Body of pancreas (tissue), 4 donors: ENCODE results near the gene ART3. TPM values are rescaled to one million over a fixed set of nuclear protein-coding genes. Genes with fewer than 3 reads are reported as not detected.

Experiments
- ATAC-seq: fragments of 150-250 bp; one replicate; pipeline ENCODE4 v1.9.1; 2016
- DNase-seq, 4 donors: peaks; one replicate each; pipeline ENCODE4 v3.0.0-alpha.2; 2019
- H3K27ac ChIP-seq, 4 donors: fragments of 200-600 bp; sonication (generic); 1 replicate in 3 of 4; 2 replicates in 1 of 4; pipeline versions ENCODE4 v1.5.1 to v1.6.1; 2016 to 2019; ENCODE audit warnings: mild to moderate bottlenecking in 1 of 4, mixed read lengths in 1 of 4, moderate library complexity in 1 of 4
- H3K27me3 ChIP-seq, 2 donors: fragments of 200-600 bp; sonication (generic); one replicate each; pipeline ENCODE4 v1.6.0; 2016; ENCODE audit warnings: mild to moderate bottlenecking in 1 of 2
- H3K36me3 ChIP-seq, 2 donors: fragments of 200-600 bp; sonication (generic); replicated peaks in 1 of 2; 2 replicates each; pipeline ENCODE4 v1.5.1; 2016; ENCODE audit warnings: low read depth in 2 of 2; ENCODE audit not compliant: insufficient read depth in 1 of 2
- H3K4me1 ChIP-seq: fragments of 200-600 bp; sonication (generic); one replicate; pipeline ENCODE4 v1.6.0; 2016
- H3K4me3 ChIP-seq, 2 donors: fragments of 200-600 bp; sonication (generic); 1 replicate in 1 of 2; 2 replicates in 1 of 2; pipeline ENCODE4 v1.5.1; 2016 to 2019
- H3K9me3 ChIP-seq, 3 donors: fragments of 200-600 bp; sonication (generic); 1 replicate in 2 of 3; 2 replicates in 1 of 3; pipeline ENCODE4 v1.5.1; 2016
- POLR2A ChIP-seq, 3 donors: fragments of 450-650 bp; IDR thresholded peaks; one replicate each; pipeline ENCODE4 v1.6.1; 2016; ENCODE audit warnings: antibody characterized with exemption in 3 of 3, mild to moderate bottlenecking in 2 of 3
- WGBS, 2 donors: methylation state at CpG; one replicate each; pipeline ENCODE4 v1.1.5; 2017; 5-methylcytosine and 5-hydroxymethylcytosine counted together
- intact Hi-C: fragments of 100-400 bp; cut with DNase I; formaldehyde crosslinking; loops from one replicate; pipeline ENCODE4 v1.15.1; 2023
- total RNA-seq, 2 donors: library from RNA; depleted of rRNA; stranded (reverse); fragments of >200 nt; gene quantifications; one replicate each; pipeline ENCODE4 v1.1.0, GENCODE V29; 2016
- TF ChIP-seq, protein P1 (sequence below), 7 experiments: fragments of 450-650 bp in 4 of 7; fragments of 200-600 bp in 3 of 7; sonication (generic) in 3 of 7; IDR thresholded peaks; one replicate each; pipeline ENCODE4 v1.5.1; 2016 to 2019; ENCODE audit warnings: antibody characterized with exemption in 7 of 7

The ART3 gene
- total RNA-seq, 2 donors from 2014 or later, result 6.5 to 6.9 TPM

DNA sequence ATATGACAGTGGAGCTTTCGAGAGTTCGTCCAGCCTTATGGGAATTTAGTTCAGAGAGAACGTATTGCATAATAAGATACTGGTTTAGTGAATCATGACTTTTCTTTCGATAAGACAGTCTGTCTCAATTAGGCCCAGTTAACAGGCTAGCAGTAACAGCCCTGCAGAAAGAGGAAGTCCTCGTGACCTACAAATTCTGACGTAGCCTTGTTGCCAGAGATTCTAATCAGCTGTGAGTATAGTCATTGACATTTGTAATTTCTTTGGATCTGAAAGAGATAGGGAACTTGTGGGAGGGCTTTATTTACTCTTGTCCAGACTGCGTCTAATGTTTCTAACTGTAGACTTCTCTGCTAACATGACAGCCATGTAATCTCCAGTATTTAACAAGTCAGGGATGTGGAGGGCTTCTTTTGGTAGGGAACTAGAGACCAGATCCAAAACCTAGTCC, 15.8 kb downstream of the ART3 start:
- Histone ChIP-seq H3K27me3 (no peaks in the 10 kb centered on the region), H3K4me1 (peaks cover 5% of the 10 kb centered on the region), H3K27ac (peak overlapping the region in 1 of 4 donors; percentile 62), H3K4me3 (no peak overlapping the region), H3K36me3 (no peaks in the 10 kb centered on the region), H3K9me3 (no peaks in the 10 kb centered on the region)
- intact Hi-C loops, result no loop called here
- WGBS, 2 donors, result 41 to 43% methylated on average over 7 of the region's 7 CpGs
- peak in 3 of 4 donors; percentile 15 to 69 (median 17) for DNase-seq
- TF ChIP-seq, protein P1, sequence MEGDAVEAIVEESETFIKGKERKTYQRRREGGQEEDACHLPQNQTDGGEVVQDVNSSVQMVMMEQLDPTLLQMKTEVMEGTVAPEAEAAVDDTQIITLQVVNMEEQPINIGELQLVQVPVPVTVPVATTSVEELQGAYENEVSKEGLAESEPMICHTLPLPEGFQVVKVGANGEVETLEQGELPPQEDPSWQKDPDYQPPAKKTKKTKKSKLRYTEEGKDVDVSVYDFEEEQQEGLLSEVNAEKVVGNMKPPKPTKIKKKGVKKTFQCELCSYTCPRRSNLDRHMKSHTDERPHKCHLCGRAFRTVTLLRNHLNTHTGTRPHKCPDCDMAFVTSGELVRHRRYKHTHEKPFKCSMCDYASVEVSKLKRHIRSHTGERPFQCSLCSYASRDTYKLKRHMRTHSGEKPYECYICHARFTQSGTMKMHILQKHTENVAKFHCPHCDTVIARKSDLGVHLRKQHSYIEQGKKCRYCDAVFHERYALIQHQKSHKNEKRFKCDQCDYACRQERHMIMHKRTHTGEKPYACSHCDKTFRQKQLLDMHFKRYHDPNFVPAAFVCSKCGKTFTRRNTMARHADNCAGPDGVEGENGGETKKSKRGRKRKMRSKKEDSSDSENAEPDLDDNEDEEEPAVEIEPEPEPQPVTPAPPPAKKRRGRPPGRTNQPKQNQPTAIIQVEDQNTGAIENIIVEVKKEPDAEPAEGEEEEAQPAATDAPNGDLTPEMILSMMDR (IDR thresholded peaks at IDR 0.05), result no peak
- TF ChIP-seq POLR2A (IDR thresholded peaks at IDR 0.05), result no peak
- peak; percentile 77 for ATAC-seq

DNA sequence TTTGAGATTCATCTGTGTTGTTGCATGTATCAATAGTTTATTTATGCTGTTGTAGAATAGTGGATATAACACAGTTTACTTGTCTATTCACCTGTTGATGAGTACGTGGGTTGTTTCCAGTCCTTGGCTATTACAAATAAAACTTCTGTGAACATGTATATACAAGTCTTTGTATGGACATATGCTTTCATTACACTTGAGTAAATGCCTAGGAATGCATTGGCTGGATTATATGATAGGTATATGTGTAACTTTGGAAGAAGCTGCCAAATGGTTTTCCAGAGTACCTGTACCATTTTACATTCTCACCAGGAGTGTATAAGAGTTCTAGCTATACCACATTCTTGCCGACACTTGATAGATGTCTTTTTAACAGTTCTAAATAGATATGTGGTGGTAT, 16.5 kb downstream of the ART3 start:
- 81 to 85% methylated on average over 2 of the region's 2 CpGs for WGBS, 2 donors
- ATAC-seq (no peak), DNase-seq (no peak)
- Histone ChIP-seq H3K36me3 (no peaks in the 10 kb centered on the region), H3K4me3 (no peak overlapping the region), H3K27me3 (no peaks in the 10 kb centered on the region), H3K9me3 (no peaks in the 10 kb centered on the region), H3K4me1 (peaks cover 5% of the 10 kb centered on the region), H3K27ac (no peak overlapping the region)
- TF ChIP-seq, protein P1 (IDR thresholded peaks at IDR 0.05), result no peak
- TF ChIP-seq POLR2A (IDR thresholded peaks at IDR 0.05), result no peak
- intact Hi-C loops, result no loop called here

DNA sequence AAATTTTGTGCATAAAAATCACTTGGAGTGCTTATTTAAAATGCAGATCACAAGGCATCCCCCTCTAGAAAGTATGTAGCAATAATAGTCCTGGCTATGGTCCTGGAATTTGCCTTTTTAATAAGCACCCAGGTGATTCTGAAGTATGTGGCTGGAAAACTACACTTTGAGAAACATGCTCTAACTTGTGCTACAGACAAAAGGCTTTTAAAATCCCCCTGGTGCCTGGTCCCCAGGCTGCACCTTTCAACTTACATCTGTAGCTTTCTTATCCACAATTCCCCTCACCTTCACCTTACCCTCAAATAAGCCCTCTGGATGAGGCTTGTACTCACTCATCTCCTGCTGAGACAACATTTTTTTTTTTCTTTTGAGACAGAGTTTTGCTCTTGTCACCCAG, 21.1 kb downstream of the ART3 start:
- DNase-seq (no peak), ATAC-seq (no peak)
- Histone ChIP-seq H3K27me3 (no peaks in the 10 kb centered on the region), H3K27ac (no peak overlapping the region), H3K4me3 (no peak overlapping the region), H3K9me3 (no peaks in the 10 kb centered on the region), H3K36me3 (no peaks in the 10 kb centered on the region), H3K4me1 (no peaks in the 10 kb centered on the region)
- intact Hi-C loops, result no loop called here
- TF ChIP-seq, protein P1 (IDR thresholded peaks at IDR 0.05), result no peak
- TF ChIP-seq POLR2A (IDR thresholded peaks at IDR 0.05), result no peak

DNA sequence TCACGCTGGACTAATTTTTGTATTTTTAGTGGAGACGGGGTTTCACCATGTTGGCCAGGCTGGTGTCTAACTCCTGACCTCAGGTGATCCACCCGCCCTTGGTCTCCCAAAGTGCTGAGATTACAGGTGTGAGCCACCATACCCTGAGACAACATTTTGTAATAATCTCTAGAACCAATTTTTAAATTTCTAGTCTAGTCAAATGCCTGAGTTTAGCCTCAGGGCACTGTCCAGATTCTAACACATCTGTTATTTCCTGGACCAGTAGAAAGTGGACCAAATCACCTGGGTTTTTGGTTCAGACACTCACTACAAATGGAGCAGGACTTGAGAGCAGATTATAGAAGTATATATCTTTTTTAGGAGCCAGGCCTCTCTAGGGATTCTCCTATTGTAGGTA, 21.6 kb downstream of the ART3 start:
- Histone ChIP-seq H3K4me1 (no peaks in the 10 kb centered on the region), H3K27ac (no peak overlapping the region), H3K4me3 (no peak overlapping the region), H3K9me3 (no peaks in the 10 kb centered on the region), H3K36me3 (no peaks in the 10 kb centered on the region), H3K27me3 (no peaks in the 10 kb centered on the region)
- intact Hi-C loops, result no loop called here
- DNase-seq (no peak), ATAC-seq (no peak)
- no peak for TF ChIP-seq POLR2A (IDR thresholded peaks at IDR 0.05)
- TF ChIP-seq, protein P1 (IDR thresholded peaks at IDR 0.05), result no peak
- WGBS, 2 donors, result 92 to 94% methylated on average over 3 of the region's 3 CpGs

DNA sequence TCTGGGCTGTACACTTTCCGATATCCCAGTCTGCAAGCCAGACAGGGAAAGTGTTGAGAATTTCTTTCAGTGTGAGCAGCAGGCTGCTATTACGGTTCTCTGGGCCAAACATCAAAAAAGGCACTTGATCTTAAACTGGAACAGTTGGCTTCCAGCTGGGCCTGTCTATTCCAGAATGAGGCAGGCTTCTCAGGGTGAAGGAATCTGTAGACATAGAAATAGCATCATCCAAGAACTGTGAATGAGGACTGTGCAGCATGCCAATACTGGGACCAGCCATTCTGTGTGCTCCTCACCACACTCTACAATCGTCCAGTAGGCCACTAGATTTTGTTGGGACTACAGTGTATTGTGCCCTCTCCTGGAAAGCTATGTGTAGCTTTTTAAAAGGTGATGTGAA, 31.1 kb downstream of the ART3 start:
- TF ChIP-seq, protein P1 (IDR thresholded peaks at IDR 0.05), result no peak
- no peak for TF ChIP-seq POLR2A (IDR thresholded peaks at IDR 0.05)
- WGBS, 2 donors, result 57 to 79% methylated on average over 3 of the region's 3 CpGs
- H3K27me3 ChIP-seq, result no peaks in the 10 kb centered on the region
- H3K36me3 ChIP-seq, result no peaks in the 10 kb centered on the region
- no peaks in the 10 kb centered on the region for H3K4me1 ChIP-seq
- intact Hi-C loops, result no loop called here
- H3K27ac ChIP-seq, result no peak overlapping the region
- ATAC-seq (no peak), DNase-seq (no peak)
- no peaks in the 10 kb centered on the region for H3K9me3 ChIP-seq
- H3K4me3 ChIP-seq, result no peak overlapping the region
